ENCODE measurements around the gene TTC16.

GRCh38 chr9:127742435-127743088, 26.7 kb downstream of the TTC16 start:
- TF ChIP-seq CTCF (IDR thresholded peaks at IDR 0.05) (no peak), POLR2A (IDR thresholded peaks at IDR 0.05; ENCODE audit: low read depth) (no peak)
